HepG2 (cell line): ENCODE data around the gene METTL14. TPM values are rescaled to one million over a fixed set of nuclear protein-coding genes. Genes with fewer than 3 reads are reported as not detected.

Experiments used
- ATAC-seq: fragments of 200-7000 bp; cut with Tn5 transposase; 3 replicates; pipeline ENCODE4 v1.9.1; 2020; ENCODE audit warnings: mild to moderate bottlenecking, moderate library complexity
- BruUV-seq: library from RNA; stranded (reverse); fragments of 400-500 nt; replicated peaks from 2 replicates; lab custom pipeline; 2021; lab: Mats Ljungman, UMichigan
- CTCF ChIA-PET: fragments of 300-600 bp; formaldehyde crosslinking; extraction: SDS; loops from one replicate; lab custom pipeline; 2021; ENCODE audit warnings: low total read pairs, inconsistent platforms, low intra/inter-chr PET ratio; lab: Yijun Ruan, JAX
- POLR2A ChIA-PET: fragments of 350-600 bp; sonication (Branson Sonifier 250); formaldehyde crosslinking; loops from one replicate; lab custom pipeline; 2020; ENCODE audit warnings: antibody characterized with exemption, inconsistent platforms; lab: Yijun Ruan, JAX
- DNase-seq: peaks from one replicate; pipeline ENCODE4 v3.0.0-alpha.2; 2015; ENCODE audit warnings: low spot score
- FAIRE-seq: peaks from 3 replicates; lab custom pipeline; 2011; peaks lifted over from hg19 to GRCh38; lab: Jason Lieb, UNC
- H2AFZ ChIP-seq: one replicate; pipeline ENCODE4 v1.6.1; 2011; ENCODE audit warnings: low read length, inconsistent platforms
- H3K27ac ChIP-seq: fragments of 300-600 bp; 3 replicates; pipeline ENCODE4 v1.8.0; 2011; ENCODE audit warnings: mixed run types, mild to moderate bottlenecking, mixed read lengths, low read length, inconsistent platforms; ENCODE audit not compliant: insufficient read depth; ENCODE audit errors: extremely low read length
- H3K27me3 ChIP-seq, 2 experiments: fragments of 200-600 bp in 1 of 2; 2 replicates in 1 of 2; 3 replicates in 1 of 2; pipeline versions ENCODE4 v1.6.0 to v1.8.0; 2011; ENCODE audit warnings: low read length in 2 of 2, mild to moderate bottlenecking in 2 of 2, moderate library complexity in 2 of 2, inconsistent platforms in 1 of 2; ENCODE audit not compliant: insufficient read depth in 2 of 2, control insufficient read depth in 1 of 2
- H3K36me3 ChIP-seq, 2 experiments: fragments of 200-600 bp in 1 of 2; replicated peaks in 1 of 2; 2 replicates in 1 of 2; 3 replicates in 1 of 2; pipeline versions ENCODE4 v1.5.1 to v1.8.0; 2011; ENCODE audit warnings: low read length in 2 of 2, inconsistent platforms in 1 of 2; ENCODE audit not compliant: insufficient read depth in 2 of 2, control insufficient read depth in 1 of 2
- H3K4me1 ChIP-seq: 2 replicates; pipeline ENCODE4 v1.5.1; 2012; ENCODE audit warnings: low read length, inconsistent platforms; ENCODE audit not compliant: insufficient read depth
- H3K4me2 ChIP-seq: 2 replicates; pipeline ENCODE4 v1.6.0; 2011; ENCODE audit warnings: low read depth, low read length, inconsistent platforms
- H3K4me3 ChIP-seq, 3 experiments: fragments of 200-600 bp in 1 of 3; sonication (generic), shearing (Covaris generic) in 1 of 3; replicated peaks in 1 of 3; 2 replicates each; pipeline ENCODE4 v1.5.1; 2011 to 2016; ENCODE audit warnings: low read length in 3 of 3, inconsistent platforms in 2 of 3, low read depth in 2 of 3, mild to moderate bottlenecking in 2 of 3, control low read depth in 1 of 3, mixed read lengths in 1 of 3; ENCODE audit not compliant: insufficient read depth in 1 of 3
- H3K79me2 ChIP-seq: one replicate; pipeline ENCODE4 v1.6.1; 2011; ENCODE audit warnings: low read length, inconsistent platforms; ENCODE audit not compliant: insufficient read depth
- H3K9ac ChIP-seq: 2 replicates; pipeline ENCODE4 v1.6.0; 2011; ENCODE audit warnings: mild to moderate bottlenecking, low read depth, low read length, inconsistent platforms; ENCODE audit not compliant: insufficient read depth
- H3K9me3 ChIP-seq: 2 replicates; pipeline ENCODE4 v1.5.1; 2012; ENCODE audit warnings: mild to moderate bottlenecking, low read length
- H4K20me1 ChIP-seq: 2 replicates; pipeline ENCODE4 v1.6.0; 2011; ENCODE audit warnings: inconsistent platforms, mild to moderate bottlenecking, low read length, moderate library complexity; ENCODE audit not compliant: insufficient read depth
- CHCHD3 ChIP-seq: sonication (generic); formaldehyde crosslinking; IDR thresholded peaks from 2 replicates; pipeline ENCODE4 v1.8.0; 2022; ENCODE audit warnings: mild to moderate bottlenecking, missing genetic modification reagents, moderate library complexity
- HMGA1 ChIP-seq: sonication (generic); formaldehyde crosslinking; conservative IDR thresholded peaks from 2 replicates; pipeline ENCODE4 v1.4.0; 2020; ENCODE audit warnings: missing genetic modification reagents
- HNRNPUL1 ChIP-seq: fragments of 200-400 bp; formaldehyde crosslinking; IDR thresholded peaks from 2 replicates; pipeline ENCODE4 v1.6.1; 2017; ENCODE audit warnings: low read depth, mild to moderate bottlenecking, low read length, moderate library complexity
- NFYC ChIP-seq: IDR thresholded peaks from 2 replicates; pipeline ENCODE4 v1.6.1; 2016; ENCODE audit warnings: missing genetic modification reagents, missing compliant biosample characterization
- NR3C1 ChIP-seq: sonication (generic); formaldehyde crosslinking; IDR thresholded peaks from 2 replicates; pipeline ENCODE4 v1.4.0; 2020; ENCODE audit warnings: missing genetic modification reagents
- PAX8 ChIP-seq: sonication (generic); formaldehyde crosslinking; IDR thresholded peaks from 2 replicates; pipeline ENCODE4 v1.8.0; 2022; ENCODE audit warnings: mild to moderate bottlenecking, missing genetic modification reagents, borderline replicate concordance
- SYNCRIP ChIP-seq: fragments of 200-400 bp; formaldehyde crosslinking; IDR thresholded peaks from 2 replicates; pipeline ENCODE4 v1.6.1; 2018; ENCODE audit warnings: mild to moderate bottlenecking, low read depth, low read length; ENCODE audit not compliant: insufficient read depth
- TBX2 ChIP-seq: sonication (generic); formaldehyde crosslinking; IDR thresholded peaks from 2 replicates; pipeline ENCODE4 v1.5.0; 2020; ENCODE audit warnings: missing genetic modification reagents, mild to moderate bottlenecking, borderline replicate concordance
- TBX3 ChIP-seq: fragments of 450-650 bp; IDR thresholded peaks from 2 replicates; pipeline ENCODE4 v1.6.1; 2017; ENCODE audit warnings: antibody characterized with exemption, mild to moderate bottlenecking, inconsistent platforms, borderline replicate concordance
- TEAD3 ChIP-seq: optimal IDR thresholded peaks from 2 replicates; pipeline ENCODE3; 2016; ENCODE audit warnings: borderline replicate concordance
- THAP11 ChIP-seq: IDR thresholded peaks from 2 replicates; pipeline ENCODE4 v1.6.1; 2016; ENCODE audit warnings: missing biosample characterization, missing genetic modification reagents
- ZBTB20 ChIP-seq: sonication (generic); formaldehyde crosslinking; IDR thresholded peaks from 2 replicates; pipeline ENCODE4 v1.8.1; 2023; ENCODE audit warnings: missing genetic modification reagents, low read depth, mild to moderate bottlenecking, borderline replicate concordance
- ZNF296 ChIP-seq: sonication (generic); formaldehyde crosslinking; conservative IDR thresholded peaks from 2 replicates; pipeline ENCODE4 v1.5.0; 2020; ENCODE audit warnings: mild to moderate bottlenecking, missing genetic modification reagents
- ZNF83 ChIP-seq: sonication (generic); formaldehyde crosslinking; IDR thresholded peaks from 2 replicates; pipeline ENCODE4 v1.4.0; 2020; ENCODE audit warnings: missing genetic modification reagents, mild to moderate bottlenecking, borderline replicate concordance
- WGBS: methylation state at CpG from one replicate; pipeline ENCODE4 v1.1.6; 2017; ENCODE audit warnings: low lambda C conversion rate; 5-methylcytosine and 5-hydroxymethylcytosine counted together
- in situ Hi-C: cut with HindIII; loops from 2 replicates; pipeline ENCODE4 v1.10.0; 2017; ENCODE audit warnings: low pct_unique_long_range_greater_than_20kb; ENCODE audit not compliant: extremely low pct_ligation_motif_present
- intact Hi-C: fragments of 100-400 bp; cut with micrococcal nuclease; formaldehyde crosslinking; loops from one replicate; pipeline ENCODE4 v1.10.0; 2022; ENCODE audit not compliant: unreplicated experiment
- polyA plus RNA-seq, 8 experiments: library from polyadenylated mRNA; depleted of rRNA in 3 of 8; stranded (reverse) in 7 of 8; unstranded in 1 of 8; fragments of >200 nt; fragmentation: Illumina TruSeq in 4 of 8; extraction: Trizol in 4 of 8; gene quantifications; 2 replicates each; pipeline versions ENCODE4 v1.2.1 to v1.2.3, GENCODE V29; 2011 to 2016; ENCODE audit warnings: low read depth in 4 of 8, missing spikeins in 1 of 8, mixed read lengths in 1 of 8; ENCODE audit not compliant: insufficient read depth in 1 of 8
- total RNA-seq, 5 experiments: library from RNA; depleted of rRNA; stranded (reverse); fragments of >200 nt; fragmentation: Illumina TruSeq; extraction: Trizol; gene quantifications; 2 replicates each; pipeline ENCODE4 v1.2.3, GENCODE V29; 2016; ENCODE audit warnings: low read depth in 1 of 5
- TF ChIP-seq, protein P1 (sequence below): sonication (generic); formaldehyde crosslinking; IDR thresholded peaks from 2 replicates; pipeline ENCODE4 v1.4.0; 2020; ENCODE audit warnings: missing genetic modification reagents
- TF ChIP-seq, protein P2 (sequence below), 2 experiments: fragments of 450-650 bp in 1 of 2; sonication (generic) in 1 of 2; formaldehyde crosslinking; IDR thresholded peaks; 2 replicates each; pipeline versions ENCODE4 v1.5.0 to v1.8.0; 2020 to 2022; ENCODE audit warnings: mild to moderate bottlenecking in 1 of 2, missing genetic modification reagents in 1 of 2

The METTL14 gene
- total and polyA plus RNA-seq, 2 of the 13 experiments (the other 11 are each of a cell fraction or from before 2014, with no cell fraction given) = 11.6 to 44.9 TPM

DNA sequence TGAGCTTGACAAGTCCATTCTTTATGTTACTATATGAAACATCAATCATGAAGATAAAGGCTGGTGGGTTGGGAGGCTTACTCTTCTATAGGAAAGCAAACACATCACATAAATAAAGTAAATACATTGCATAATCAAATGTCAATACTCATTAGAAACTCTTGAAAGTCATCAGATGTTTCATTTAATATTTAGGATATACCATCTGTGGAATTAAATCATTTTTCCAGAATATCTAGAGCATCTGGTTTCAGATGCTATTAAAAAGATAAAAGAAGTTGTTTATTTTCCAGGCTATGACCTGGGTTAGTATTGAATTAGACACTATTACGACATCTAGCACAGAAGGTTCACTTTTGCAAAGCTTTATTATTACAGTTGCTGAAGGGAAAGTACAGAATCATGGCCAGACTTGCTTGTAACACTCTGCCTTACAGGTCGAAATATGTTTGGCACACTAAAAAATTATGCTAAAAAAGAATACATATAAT is 72.6 kb downstream of the METTL14 start:
- BruUV-seq = no TSS peak
- no peak overlapping the region for H3K9ac ChIP-seq
- intact Hi-C loops (no loop called here), in situ Hi-C loops (no loop called here)
- peak; percentile 65 for ATAC-seq
- ChIA-PET CTCF (no interaction called here), POLR2A (no interaction called here)
- H3K36me3 ChIP-seq = peaks cover 5 to 32% of the 10 kb centered on the region in 2 experiments; a peak in 4 of 5 replicates
- no peak overlapping the region for H3K4me2 ChIP-seq
- peak overlapping the region; percentile 9 for H3K27ac ChIP-seq
- H3K27me3 ChIP-seq = no peaks in the 10 kb centered on the region
- FAIRE-seq = no peak
- peaks cover 3% of the 10 kb centered on the region; the same call in 1 of the 2 replicates for H4K20me1 ChIP-seq
- no peak overlapping the region for H2AFZ ChIP-seq
- no peaks in the 10 kb centered on the region for H3K79me2 ChIP-seq
- 60% methylated on average over 2 of the region's 2 CpGs for WGBS
- H3K9me3 ChIP-seq = no peaks in the 10 kb centered on the region
- no peak overlapping the region for H3K4me3 ChIP-seq
- H3K4me1 ChIP-seq = peaks cover 48% of the 10 kb centered on the region
- DNase-seq = peak; percentile 29
- TF ChIP-seq ZNF83 (CRISPR knock-in tag) = no peak
- no peak for TF ChIP-seq NFYC (CRISPR knock-in tag)
- TF ChIP-seq SYNCRIP = no peak
- TF ChIP-seq, protein P1, sequence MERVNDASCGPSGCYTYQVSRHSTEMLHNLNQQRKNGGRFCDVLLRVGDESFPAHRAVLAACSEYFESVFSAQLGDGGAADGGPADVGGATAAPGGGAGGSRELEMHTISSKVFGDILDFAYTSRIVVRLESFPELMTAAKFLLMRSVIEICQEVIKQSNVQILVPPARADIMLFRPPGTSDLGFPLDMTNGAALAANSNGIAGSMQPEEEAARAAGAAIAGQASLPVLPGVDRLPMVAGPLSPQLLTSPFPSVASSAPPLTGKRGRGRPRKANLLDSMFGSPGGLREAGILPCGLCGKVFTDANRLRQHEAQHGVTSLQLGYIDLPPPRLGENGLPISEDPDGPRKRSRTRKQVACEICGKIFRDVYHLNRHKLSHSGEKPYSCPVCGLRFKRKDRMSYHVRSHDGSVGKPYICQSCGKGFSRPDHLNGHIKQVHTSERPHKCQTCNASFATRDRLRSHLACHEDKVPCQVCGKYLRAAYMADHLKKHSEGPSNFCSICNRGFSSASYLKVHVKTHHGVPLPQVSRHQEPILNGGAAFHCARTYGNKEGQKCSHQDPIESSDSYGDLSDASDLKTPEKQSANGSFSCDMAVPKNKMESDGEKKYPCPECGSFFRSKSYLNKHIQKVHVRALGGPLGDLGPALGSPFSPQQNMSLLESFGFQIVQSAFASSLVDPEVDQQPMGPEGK (CRISPR knock-in tag) = no peak
- TF ChIP-seq THAP11 = no peak
- TF ChIP-seq TEAD3 (CRISPR knock-in tag) = no peak
- no peak for TF ChIP-seq HMGA1 (CRISPR knock-in tag)
- TF ChIP-seq HNRNPUL1 = no peak
- no peak for TF ChIP-seq NR3C1
- TF ChIP-seq TBX3 = no peak
- TF ChIP-seq ZNF296 = no peak
- TF ChIP-seq, protein P2, sequence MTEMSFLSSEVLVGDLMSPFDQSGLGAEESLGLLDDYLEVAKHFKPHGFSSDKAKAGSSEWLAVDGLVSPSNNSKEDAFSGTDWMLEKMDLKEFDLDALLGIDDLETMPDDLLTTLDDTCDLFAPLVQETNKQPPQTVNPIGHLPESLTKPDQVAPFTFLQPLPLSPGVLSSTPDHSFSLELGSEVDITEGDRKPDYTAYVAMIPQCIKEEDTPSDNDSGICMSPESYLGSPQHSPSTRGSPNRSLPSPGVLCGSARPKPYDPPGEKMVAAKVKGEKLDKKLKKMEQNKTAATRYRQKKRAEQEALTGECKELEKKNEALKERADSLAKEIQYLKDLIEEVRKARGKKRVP (CRISPR knock-in tag; IDR thresholded peaks at IDR 0.05) = no peak
- peak; percentile 95; the same call in 1 of the 2 replicates for TF ChIP-seq ZBTB20 (CRISPR knock-in tag)
- no peak for TF ChIP-seq CHCHD3 (CRISPR knock-in tag)
- TF ChIP-seq TBX2 (CRISPR knock-in tag) = no peak
- no peak for TF ChIP-seq PAX8 (CRISPR knock-in tag)
